Epithelial cell of proximal tubule (primary cell): ENCODE results near the gene PDILT. TPM values are rescaled to one million over a fixed set of nuclear protein-coding genes. Genes with fewer than 3 reads are reported as not detected.
A peak's percentile ranks its signal among the peaks of the same experiment; 100 is the strongest.

Source experiments
- DNase-seq: peaks from one replicate; pipeline ENCODE4 v3.0.0-alpha.2; 2011; ENCODE audit warnings: low read depth
- H3K4me3 ChIP-seq: 2 replicates; pipeline ENCODE4 v1.5.1; 2011; ENCODE audit warnings: low read depth, mild to moderate bottlenecking, low read length
- CTCF ChIP-seq: conservative IDR thresholded peaks from 2 replicates; pipeline ENCODE4 v1.5.1; 2012; ENCODE audit warnings: low read depth, mild to moderate bottlenecking, low read length
- total RNA-seq: library from RNA; depleted of rRNA; stranded (reverse); fragments of >200 nt; gene quantifications from 2 replicates; pipeline ENCODE4 v1.2.3, GENCODE V29; 2015

The PDILT gene
- total RNA-seq, 1 donor from 2014 or later = not detected

DNA sequence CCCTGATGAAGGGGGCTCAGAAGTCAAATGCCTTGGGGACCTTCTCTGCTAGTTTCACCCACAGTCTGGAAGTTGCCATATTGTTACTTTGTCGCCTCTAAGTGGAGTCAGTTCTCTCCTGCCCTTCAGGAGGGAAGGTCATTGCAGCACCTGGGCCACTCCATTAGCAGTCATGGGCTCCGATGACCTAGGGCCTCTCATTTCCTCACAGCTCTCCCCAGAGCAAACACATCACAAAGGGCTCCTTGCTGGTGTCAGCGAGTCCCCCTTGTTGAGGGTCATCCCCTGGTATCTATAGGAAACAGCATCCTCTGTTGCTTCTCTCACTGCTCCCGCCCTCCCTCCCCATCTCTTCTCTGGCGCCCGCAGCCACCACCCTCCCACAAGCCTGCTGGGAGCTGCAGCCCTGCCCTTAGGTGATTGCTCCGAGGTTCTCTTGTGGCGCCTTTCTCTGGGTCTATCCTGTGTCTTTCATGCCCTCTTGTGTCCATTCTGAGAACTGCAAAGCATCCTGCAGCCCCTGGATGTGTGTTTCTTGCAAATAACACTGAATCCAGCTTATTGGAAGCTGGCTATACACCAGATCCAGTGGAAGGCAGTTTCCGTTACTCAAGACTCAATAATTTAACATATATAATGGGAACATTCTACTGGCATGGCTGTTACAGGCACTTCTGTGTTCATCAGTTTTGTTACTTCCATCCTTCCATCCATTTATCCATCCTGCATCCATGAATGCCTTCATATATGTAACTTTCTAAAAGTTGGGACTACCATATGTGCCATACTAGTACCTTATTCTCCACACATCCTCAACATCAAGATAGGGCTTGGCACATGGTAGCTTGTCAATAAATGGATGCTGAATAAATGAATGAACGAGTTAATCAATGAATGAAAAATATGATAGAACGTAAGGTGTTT is 21.2 kb downstream of the PDILT start:
- TF ChIP-seq CTCF = peak; percentile 90
- H3K4me3 ChIP-seq = no peak overlapping the region
- DNase-seq = peak; percentile 40

DNA sequence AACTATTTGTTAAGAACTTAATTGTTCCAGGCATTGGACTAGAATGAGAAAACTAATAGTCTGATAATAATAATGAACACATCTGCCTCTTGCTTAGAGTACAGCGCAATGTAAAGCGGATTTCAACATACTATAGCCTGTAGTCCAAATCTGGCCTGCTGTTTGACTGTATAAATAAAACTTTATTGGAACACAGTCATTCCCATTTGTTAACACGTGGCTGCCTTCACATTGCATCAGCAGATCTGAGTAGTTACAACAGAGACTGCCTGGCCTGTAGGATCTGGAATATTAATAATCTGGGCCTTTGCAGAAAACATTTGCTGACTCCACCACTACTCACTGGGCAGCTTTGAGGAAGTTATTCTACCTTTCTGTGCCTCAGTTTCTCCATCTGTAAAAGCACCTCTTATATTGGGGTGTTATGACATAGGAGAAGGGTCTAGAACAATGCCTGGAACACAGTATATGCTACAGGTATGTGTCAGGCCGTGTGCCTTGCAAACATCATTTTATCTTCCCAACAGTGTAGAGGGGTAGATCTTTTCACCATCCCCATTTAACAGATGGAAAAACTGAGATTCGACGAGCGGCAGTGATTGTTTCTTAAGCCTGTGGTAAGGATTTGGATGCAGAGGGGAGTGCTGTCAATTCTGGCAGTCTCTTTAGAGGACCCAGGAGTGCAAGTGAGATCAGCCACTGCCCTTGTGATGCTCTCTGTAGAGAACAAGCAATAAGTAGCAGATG is 22.2 kb downstream of the PDILT start:
- no peak for DNase-seq
- no peak for TF ChIP-seq CTCF
- H3K4me3 ChIP-seq = no peak overlapping the region

DNA sequence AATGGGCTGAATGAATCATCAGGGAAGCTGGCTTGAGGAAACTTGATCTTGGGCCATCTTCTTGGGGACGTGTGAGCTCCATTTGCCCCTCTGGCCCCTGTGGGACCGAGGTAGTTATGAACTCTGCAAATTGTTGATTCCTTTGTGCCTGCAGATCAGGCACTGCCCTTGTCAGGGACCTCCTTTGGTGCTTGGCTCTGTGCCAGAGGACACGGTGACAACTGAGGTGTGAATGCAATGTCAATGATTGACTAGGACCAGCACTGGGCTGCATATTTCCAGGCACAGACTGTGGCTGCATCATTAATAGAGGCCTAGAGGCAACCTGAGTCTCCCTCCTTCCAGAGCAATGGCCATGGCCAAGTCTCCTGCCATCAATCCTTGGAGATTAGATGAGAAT is 23.8 kb downstream of the PDILT start:
- H3K4me3 ChIP-seq = no peak overlapping the region
- no peak for TF ChIP-seq CTCF
- no peak for DNase-seq

GRCh38 chr16:20377181-20377580 is 27.4 kb downstream of the PDILT start:
- H3K4me3 ChIP-seq = no peak overlapping the region
- DNase-seq = no peak
- TF ChIP-seq CTCF = no peak

DNA sequence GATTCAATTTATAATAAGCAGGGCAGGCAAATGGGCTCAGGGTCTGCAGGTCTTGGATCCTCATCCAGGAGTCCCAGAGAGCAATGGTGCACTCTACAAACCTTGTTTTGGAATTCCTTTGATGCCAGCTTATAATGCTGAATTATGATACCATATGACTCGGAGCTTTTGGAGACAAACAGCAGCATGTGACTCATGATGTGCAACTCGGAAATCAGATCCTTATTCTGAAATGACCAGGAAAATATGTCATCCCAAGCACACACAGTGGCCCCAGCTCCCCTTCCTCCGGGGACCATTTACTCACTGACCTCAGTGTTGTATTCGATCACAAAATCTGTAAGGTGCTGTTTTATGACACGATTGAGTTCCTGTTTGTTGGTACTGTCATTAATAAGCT is 31.8 kb downstream of the PDILT start:
- H3K4me3 ChIP-seq = no peak overlapping the region
- no peak for TF ChIP-seq CTCF
- DNase-seq = no peak

DNA sequence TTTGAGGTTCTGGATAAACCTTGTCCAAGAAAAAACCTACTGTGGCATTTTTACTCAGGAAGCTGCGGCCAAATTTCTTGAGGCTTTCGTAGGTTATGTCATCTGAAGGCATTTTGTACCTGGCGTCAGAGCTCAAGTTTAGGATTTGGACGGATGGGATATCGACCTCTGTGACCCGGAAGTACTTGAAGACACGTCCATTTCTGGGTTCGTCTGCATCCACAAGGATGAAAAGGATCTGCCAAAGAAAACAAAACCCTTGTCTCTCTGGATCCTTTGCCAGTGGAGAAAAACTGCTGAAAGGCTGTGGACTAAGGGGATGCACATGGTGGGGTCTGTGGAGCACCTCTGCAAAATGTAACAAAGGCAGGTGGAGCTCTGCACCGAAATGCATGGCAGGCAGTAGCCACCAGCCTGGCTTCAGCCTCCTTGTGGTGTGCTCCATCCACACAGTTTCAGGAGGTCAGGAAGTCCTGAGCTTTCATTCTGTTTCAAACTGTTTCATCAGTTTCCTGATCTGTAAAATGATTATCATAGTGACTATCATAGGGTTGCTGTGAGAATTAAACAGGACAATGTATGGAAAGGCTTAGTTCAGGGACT is 35.0 kb downstream of the PDILT start:
- no peak for DNase-seq
- no peak for TF ChIP-seq CTCF
- H3K4me3 ChIP-seq = no peak overlapping the region
